SK-N-SH (cell line): ENCODE data around the gene PGLYRP4.

ENCODE experiments used
- NFIC ChIP-seq: IDR thresholded peaks from 2 replicates; pipeline ENCODE4 v1.4.0; 2012; ENCODE audit warnings: borderline replicate concordance
- TF ChIP-seq, protein P1 (sequence below): fragments of 200-600 bp; sonication (generic); IDR thresholded peaks from 2 replicates; pipeline ENCODE4 v1.6.1; 2017; ENCODE audit warnings: antibody characterized with exemption, mild to moderate bottlenecking, moderate library complexity

DNA sequence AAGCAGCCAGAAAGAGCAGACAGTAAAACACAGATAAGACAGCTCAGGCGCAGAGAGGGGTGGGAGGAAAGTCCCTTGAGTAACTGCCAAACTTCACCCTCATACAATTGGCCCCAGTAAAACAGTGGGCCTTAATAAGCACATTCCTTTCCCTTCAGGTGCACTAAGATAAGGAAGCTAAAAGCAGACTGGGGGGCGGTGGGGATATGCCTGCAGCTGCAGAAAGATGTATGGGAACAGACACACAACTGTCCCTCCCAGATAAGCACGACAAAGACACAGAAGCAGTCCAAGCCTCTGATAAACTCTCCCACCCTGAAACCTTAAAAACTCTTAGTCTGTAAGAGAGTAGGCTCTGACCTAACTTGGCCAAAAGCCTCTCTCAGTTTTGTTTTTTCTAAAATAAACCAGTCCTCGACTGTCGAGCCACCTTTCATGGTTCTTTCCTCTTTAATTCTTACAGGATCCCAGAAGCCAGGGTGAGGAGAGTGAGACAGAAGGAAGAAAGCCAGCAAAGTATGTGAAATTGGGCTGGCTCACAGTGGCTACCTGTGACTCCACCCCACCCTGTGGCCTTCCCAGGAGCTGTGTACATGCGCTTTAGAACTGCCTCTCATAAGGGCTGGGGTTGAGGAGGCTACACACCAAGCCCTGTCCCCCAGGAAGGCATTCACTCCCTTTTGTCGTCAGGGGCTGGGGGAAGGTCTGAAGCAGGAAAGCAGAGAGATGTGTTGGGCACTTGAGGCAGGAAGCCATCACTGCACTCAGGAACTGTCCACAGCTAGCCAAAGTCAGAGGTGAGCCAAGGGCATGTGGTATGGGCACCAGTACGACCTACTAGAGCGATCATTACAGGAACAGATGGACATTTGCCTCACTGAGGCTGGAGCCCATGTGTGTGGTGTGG, 4.6 kb downstream of the PGLYRP4 start:
- TF ChIP-seq NFIC = no peak
- TF ChIP-seq, protein P1, sequence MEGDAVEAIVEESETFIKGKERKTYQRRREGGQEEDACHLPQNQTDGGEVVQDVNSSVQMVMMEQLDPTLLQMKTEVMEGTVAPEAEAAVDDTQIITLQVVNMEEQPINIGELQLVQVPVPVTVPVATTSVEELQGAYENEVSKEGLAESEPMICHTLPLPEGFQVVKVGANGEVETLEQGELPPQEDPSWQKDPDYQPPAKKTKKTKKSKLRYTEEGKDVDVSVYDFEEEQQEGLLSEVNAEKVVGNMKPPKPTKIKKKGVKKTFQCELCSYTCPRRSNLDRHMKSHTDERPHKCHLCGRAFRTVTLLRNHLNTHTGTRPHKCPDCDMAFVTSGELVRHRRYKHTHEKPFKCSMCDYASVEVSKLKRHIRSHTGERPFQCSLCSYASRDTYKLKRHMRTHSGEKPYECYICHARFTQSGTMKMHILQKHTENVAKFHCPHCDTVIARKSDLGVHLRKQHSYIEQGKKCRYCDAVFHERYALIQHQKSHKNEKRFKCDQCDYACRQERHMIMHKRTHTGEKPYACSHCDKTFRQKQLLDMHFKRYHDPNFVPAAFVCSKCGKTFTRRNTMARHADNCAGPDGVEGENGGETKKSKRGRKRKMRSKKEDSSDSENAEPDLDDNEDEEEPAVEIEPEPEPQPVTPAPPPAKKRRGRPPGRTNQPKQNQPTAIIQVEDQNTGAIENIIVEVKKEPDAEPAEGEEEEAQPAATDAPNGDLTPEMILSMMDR = no peak
